HG03066 (cell line): Measurements from ENCODE around the gene SERPINB12.

ENCODE experiments used
- ATAC-seq: cut with Tn5 transposase; IDR thresholded peaks from one replicate; pipeline ENCODE4 v1.9.1; 2021; ENCODE audit warnings: low read depth; ENCODE audit not compliant: unreplicated experiment

The SERPINB12 gene, protein sequence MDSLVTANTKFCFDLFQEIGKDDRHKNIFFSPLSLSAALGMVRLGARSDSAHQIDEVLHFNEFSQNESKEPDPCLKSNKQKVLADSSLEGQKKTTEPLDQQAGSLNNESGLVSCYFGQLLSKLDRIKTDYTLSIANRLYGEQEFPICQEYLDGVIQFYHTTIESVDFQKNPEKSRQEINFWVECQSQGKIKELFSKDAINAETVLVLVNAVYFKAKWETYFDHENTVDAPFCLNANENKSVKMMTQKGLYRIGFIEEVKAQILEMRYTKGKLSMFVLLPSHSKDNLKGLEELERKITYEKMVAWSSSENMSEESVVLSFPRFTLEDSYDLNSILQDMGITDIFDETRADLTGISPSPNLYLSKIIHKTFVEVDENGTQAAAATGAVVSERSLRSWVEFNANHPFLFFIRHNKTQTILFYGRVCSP

DNA sequence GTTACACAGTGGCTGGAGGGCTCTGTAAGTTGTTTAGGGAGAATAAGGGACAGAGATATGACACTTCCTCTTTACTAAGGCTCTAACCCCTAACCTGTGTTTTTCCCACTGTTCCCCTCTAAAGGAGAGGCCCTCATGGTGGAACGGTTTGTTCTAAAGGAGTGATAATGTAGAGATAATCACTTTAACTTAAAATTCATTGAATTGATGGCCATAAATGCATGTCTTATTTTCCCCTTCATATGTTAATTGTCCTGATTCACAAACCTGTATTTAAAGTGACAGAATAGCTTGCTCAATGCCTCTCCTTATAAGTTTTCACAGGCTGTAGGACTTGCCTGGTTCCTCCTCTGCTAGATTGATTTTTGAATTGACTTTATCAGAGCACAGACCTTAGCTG is at the start of gene SERPINB12:
Gene SERPINB12, plus strand, starts transcription at position 301 of the 400 bp plus-strand sequence. CDS start 13,791 bp downstream, outside the sequence.
- ATAC-seq = no peak

GRCh38 chr18:63492851-63493250 is 49.3 kb upstream of the SERPINB12 start:
- ATAC-seq = no peak

GRCh38 chr18:63495675-63496074 is 46.5 kb upstream of the SERPINB12 start:
- no peak for ATAC-seq

GRCh38 chr18:63505566-63506335 is 36.4 kb upstream of the SERPINB12 start:
- no peak for ATAC-seq

- ATAC-seq = no peak
Measured at GRCh38 chr18:63506336-63506646, 35.9 kb upstream of the SERPINB12 start.

DNA sequence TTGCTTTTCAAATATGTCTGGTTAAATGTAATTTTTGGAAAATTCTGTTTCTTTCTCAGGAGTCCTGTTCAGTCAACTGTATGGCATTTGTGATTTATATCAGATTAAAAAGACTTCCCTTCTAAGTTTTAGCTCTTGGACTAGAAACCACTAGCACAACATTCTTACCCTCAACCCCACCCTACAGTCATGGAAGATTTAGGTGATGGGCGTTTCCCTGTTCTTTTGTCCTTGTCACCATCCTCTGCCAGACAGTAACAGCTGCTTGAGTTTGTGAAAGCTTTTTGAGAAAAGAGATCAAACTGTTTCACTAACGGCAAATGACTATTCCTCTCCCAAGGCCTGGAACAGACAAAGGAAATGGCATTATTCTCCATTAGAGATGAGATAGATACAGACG is 33.6 kb upstream of the SERPINB12 start:
- no peak for ATAC-seq

- no peak for ATAC-seq
Measured at GRCh38 chr18:63511285-63511684, 30.9 kb upstream of the SERPINB12 start.

DNA sequence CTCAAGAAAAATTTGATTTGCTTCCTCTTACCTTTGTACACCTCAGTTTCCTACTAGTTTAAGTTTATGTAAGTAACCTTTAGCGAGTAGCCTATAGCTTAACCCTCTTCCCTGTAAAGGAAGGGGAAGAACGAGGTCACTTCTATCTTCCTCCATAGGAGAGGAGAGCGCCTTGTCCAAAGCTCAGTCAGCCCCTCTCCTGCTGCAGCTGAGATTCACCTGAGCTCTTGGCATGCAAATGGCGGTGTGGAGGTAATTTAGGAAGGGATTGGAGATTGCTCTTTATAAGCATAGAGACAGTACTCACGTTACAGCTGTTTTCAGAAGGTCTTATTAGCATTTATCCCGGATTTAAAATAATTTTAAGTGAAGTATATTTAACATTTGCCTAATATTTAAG is 27.8 kb upstream of the SERPINB12 start:
- ATAC-seq = no peak

DNA sequence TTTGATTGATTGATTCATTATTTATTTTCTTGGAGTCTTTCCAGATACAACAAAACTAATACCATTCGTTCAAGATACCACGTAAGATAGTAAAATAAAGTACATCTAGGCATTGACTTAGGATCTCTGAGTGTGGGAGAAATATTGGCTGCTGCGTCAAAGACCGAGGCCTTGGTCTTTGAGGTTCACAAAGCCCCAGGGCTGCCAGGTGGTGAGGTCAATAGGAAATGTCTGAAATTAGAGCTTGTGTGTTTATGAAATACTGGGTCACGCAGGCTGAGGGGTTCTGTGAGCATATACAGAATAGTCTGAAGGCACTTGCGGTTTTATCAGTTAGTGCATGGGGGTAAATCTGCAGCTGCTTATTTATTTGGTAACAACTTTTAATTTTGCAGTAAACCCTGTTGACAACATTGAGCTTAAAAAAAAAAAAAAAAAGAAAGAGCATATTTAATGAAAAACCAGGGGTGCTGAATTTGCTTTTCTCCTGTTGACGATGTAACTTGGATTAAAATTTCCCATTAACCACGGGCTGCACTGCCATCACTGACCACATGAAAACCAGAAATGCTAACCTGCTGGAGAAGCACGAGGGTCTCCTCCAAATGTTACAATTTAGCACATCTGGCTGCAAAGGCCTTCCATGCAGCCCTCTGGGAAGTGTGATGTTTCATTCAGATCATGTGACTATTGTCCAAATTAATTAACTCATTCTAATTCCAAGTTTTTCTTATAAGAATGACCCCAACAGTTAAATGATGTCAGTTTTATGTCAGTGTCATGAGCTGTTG is 27.1 kb upstream of the SERPINB12 start:
- no peak for ATAC-seq

- ATAC-seq = no peak
Measured at GRCh38 chr18:63515801-63516200, 26.4 kb upstream of the SERPINB12 start.

GRCh38 chr18:63518178-63519012 is 23.8 kb upstream of the SERPINB12 start:
- ATAC-seq = peak; percentile 94

- no peak for ATAC-seq
Measured at GRCh38 chr18:63520053-63520685, 22.0 kb upstream of the SERPINB12 start.

DNA sequence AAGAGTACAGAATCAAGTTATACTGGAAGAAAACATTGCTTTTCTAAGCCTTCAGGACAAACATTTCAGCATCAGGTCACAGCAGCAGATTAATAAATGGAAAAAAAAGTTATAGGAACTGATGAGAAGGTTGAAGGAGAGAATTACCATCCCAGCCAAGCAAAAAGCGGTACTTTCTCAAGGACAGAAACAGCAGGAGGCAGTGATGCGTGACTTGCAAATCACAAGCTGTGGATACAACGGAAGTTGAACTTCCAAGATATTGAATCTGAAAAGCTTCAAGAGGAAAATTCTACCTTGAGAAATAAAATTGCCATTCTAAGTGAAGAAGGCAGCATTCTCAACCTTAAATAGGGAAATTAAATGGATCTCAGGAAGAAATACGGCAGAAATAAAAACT is 18.5 kb upstream of the SERPINB12 start:
- no peak for ATAC-seq

GRCh38 chr18:63527251-63527650 is 14.9 kb upstream of the SERPINB12 start:
- ATAC-seq = no peak

- no peak for ATAC-seq
Measured at GRCh38 chr18:63528863-63529492, 13.2 kb upstream of the SERPINB12 start.

GRCh38 chr18:63532471-63532870 is 9.7 kb upstream of the SERPINB12 start:
- no peak for ATAC-seq

GRCh38 chr18:63534615-63535014 is 7.6 kb upstream of the SERPINB12 start:
- no peak for ATAC-seq

- ATAC-seq = no peak
Measured at GRCh38 chr18:63539904-63540510, 2.2 kb upstream of the SERPINB12 start.

DNA sequence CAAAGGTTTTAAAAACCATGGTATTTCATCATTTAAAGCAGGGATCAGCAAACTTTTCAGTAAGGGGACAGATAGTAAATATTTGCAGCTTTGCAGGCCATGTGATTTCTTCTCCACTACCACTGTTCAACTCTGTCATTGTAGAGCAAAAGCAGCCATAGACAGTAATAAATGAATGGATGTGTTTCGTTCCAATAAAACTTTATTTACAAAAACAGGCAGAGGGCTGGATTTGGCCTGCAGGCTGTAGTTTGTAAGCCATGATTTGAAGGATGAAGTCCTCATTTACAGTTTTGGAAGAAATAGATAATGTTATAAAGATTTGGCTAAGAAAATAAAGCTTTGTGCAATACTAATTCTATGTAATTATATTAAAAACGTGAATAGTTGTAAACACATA is 1.8 kb downstream of the SERPINB12 start:
- no peak for ATAC-seq
